ELF-1 (cell line): ENCODE measurements around the gene CNOT3.
A peak's percentile ranks its signal among the peaks of the same experiment; 100 is the strongest.
"Not testable (repeated sequence)": the region's sequence is repeated elsewhere in the genome, so short reads cannot be mapped to it uniquely, and the experiment has no call there.

Source experiments
- DNase-seq: peaks from one replicate; pipeline ENCODE4 v3.0.0-alpha.2; 2016; ENCODE audit warnings: low read depth, low spot score

CNOT3 gene

DNA sequence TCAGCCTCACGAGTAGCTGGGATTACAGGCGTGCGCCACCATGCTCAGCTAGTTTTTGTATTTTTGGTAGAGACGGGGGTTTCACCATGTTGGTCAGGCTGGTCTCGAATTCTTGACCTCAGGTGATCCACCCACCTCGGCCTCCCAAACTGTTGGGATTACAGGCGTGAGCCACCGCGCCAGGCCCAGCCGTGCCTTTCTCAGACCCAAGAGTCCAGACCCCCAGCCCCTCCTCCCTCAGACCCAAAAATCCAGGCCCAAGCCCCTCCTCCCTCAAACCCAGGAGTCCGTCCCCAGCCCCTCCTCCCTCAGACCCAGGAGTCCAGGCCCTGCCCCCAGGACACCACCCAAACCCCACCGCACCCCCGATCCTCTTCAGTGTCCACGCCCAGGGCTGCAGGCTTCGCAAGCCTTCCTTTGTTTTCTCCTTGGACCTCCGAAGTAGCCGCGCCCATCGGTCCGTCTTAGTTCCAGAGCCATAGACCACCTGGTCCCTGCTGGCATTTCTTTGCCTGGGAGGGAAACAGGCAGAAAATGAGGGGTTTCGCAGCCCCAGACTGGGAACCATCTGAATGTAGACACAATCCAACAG is 31.7 kb downstream of the CNOT3 start:
- no peak for DNase-seq

DNA sequence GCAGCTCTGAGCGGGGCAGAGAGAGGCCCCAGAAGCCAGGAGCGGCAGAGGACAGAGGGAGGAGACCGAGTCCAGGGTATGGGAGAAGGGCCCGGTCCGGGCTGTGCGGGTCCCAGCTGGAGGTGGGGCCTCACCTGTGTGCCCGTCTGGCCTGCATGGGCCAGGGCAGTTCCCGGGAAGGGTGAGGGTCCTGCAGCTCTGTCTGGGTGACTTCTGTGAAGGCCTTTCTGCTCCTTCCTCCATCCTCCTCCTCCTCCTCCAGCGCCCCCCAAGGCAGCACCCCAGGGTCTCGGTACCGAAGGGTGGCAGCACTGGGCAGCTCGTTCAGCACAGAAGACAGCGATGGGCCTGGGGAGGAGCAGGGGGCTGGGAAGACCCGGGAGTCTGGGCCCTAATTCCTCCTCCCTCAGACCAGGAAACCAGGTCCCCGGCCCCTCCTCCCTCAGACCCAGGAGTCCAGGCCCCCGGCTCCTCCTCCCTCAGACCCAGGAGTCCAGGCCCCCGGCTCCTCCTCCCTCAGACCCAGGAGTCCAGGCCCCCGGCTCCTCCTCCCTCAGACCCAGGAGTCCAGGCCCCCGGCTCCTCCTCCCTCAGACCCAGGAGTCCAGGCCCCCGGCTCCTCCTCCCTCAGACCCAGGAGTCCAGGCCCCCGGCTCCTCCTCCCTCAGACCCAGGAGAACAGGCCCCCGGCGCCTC is 34.3 kb downstream of the CNOT3 start:
- DNase-seq, result not testable (repeated sequence)

DNA sequence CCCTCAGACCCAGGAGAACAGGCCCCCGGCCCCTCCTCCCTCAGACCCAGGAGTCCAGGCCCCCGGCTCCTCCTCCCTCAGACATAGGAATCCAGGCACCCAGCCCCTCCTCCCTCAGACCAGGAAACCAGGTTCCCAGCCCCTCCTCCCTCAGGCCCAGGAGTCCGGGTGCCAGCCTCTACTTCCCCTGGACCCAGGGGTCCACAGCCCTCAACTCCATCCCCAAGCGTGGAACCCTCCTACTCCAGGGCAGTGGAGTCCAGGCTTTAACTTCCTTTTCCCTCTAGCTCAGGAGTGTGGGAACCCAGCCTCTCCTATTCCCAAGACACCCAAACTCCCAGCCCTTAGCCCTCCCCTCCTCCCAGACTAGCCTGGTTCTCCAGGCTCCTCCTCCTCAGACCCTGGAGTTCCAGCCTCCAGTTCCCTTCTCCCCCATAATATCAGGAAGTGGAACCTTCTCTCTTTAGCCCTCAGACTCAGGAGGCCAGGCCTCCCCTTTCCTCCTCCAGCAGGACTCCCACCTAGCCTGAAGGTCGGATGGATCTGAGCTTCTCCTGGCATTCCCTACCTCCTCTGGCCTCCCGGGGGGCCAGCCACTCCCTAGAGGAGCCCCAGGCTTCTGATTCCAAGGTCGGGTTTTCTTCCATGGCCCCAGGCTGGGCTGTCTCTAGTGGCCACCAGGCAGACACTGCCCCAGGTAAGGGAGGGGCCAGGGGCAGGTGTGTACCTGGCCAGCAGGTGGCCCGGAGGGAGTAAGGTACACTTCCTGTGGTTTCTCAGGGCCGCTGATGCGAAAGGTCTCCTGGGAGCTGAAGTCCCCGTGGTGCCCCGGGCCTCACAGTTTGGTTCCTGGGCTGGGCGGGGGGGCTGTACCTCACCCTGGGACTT is 35.2 kb downstream of the CNOT3 start, which contains the start of gene TMC4:
TSS of gene TMC4 (minus strand) at position 690 of the 888 bp plus-strand sequence. CDS start at position 647, 43 bp downstream.
- DNase-seq, result peak; percentile 84

DNA sequence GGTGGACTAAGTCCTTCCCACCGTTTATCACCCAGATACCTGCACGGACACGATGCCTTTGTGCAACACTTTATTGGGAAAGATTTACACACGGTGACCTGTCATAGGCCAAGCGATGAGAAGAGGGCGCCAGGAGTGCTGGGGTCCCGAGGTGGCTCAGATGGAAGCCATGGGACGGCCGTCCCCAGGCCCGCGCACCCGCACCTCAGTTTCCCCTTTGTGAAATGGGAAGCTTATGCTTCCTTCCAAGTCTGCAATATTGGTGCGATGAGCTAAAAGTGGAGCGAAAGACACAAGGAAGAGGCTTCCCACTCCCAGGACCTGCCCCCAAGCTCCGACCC is 35.8 kb downstream of the CNOT3 start:
- DNase-seq, result no peak

DNA sequence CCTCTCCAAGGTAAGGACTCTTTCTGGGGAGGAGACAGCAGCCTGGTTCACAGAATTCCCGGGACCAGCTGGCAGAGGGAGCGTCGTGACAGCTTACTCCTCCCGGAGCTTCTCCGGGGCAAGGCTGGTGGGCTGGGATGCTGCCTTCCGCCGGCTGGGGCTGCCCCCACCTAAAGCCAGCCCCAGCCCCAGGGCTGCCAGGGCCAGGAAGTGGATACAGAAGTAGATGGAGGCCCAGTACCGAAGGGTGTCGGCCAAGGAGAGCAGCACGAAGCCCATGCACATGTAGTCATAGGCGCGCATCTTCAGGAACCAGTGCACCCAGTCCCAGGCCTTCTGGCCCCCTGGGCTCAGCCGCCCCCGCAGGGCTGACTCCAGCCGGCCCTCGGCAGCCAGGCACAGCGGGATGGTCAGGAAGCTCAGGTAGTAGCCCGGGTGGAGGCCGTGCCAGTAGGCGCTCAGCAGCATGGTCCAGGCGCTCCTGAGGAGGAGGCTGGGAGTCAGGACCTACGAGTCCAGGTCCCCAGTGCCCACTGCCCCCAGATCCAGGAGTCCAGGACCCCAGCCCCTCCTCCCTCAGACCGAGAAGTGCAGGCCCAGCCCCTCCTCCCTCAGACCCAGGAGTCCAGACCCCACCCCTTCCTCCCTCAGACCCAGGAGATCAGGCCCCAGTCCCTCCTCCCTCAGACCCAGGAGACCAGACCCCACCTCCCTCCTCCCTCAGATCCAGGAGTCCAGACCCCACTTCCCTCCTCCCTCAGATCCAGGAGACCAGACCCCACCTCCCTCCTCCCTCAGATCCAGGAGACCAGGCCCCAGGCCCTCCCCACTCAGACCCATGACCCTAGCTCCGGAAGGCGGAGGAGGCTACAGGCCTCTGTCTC is 36.6 kb downstream of the CNOT3 start:
- DNase-seq, result no peak

DNA sequence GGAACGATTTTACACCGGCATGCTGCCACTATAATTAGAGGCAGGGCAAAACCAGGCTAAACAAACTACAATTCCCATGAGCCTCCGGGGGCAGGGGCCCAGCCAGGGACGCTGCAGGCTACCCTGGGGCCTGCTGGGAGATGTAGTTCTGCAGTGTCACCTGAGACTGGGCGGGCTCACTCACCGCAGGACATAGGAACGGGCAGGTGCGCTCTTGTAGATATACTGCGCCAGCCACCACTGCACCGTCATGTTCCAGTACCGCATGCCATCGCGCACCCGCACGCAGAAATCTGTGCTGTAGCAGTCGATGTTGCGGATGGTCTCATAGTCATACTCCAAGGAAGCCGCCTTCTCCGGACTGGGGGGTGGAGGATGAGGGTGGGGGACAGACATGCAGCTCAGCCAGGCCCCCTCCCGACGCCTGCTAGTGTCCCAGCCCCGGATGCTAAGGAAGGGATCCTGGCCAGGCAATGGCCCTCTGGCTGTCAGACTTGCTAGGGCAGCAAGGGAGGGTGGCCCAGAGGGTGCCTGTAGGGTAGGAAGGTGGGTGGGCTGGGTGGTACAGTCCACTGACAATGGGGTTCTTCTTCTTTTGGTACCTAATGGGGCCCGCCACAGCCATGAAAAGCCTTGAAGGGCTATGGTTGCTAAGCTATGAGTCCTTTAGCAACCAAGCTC is 41.2 kb downstream of the CNOT3 start:
- DNase-seq, result peak; percentile 73

DNA sequence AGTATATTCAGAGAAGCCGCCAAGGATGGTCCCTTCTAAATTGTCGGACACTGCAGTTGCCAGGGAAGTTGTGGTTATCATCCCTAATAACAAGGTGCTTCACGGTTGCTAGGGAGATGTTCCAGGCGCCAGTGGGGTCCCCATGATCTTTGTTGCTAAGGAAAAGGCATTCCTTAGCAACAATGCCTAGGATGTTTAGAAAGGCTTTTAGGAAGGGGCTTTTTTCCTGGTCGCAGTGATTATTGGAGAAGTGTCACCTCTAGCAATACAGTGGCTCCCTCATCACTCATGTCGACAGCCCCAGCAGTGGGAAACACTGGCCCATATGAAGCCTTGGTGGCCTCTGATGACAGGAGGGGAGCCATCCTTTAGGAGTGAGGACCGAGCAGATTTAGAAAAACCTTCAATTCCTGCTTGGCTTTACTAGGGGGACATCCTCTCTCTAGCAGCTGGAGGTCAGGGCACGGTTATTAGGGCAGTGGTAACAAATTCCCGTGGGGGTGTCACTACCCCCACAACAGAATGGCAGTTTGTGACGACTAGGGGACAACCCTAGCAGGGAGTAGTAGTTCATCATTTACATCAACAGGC is 41.8 kb downstream of the CNOT3 start:
- no peak for DNase-seq

DNA sequence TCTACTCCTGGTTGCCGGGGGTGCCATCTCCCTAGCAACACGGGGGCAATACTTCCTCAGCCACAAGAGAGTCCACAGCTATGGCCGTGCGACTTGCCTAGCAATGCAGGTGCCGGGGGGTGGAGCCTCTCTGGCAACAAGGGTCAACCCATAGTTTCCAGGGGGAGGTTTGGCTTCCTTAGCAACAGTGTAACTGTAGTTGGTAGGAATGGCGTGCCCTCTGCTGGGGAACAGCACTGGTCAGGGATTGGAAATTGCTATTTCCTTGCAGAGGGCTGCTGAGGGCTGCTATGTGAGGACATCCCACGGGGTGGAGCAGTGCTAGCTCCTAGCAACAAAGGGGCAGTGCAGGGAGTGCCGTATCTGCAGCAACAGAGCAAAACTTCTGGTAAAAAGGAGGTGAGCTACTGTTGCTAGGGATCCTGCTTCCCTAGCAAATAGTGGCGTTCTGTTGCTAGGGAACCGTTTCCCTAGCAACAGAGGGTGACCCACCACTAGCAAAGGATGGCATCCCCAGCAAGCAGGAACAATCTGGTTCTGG is 42.4 kb downstream of the CNOT3 start:
- peak; percentile 98 for DNase-seq

DNA sequence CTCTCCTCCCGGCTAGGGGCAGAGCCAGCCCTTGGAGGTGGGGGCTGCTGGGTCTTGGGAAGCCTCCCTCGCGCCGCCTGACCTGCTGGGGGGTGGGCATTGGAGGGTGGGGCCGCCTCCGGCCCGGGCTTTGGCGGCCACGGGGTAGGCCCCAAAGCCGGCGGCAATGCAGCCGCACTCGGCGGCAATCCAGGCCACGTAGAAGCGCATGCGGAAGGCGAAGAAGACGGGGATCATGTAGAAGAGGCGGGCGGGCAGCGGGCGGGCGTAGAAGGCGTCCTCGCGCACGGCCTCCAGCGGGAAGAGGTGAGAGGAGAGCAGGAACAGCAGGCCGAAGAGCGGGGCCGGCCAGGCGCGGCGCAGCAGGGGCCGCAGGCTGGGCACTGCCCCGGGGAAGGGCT is 43.1 kb downstream of the CNOT3 start:
- DNase-seq, result no peak

DNA sequence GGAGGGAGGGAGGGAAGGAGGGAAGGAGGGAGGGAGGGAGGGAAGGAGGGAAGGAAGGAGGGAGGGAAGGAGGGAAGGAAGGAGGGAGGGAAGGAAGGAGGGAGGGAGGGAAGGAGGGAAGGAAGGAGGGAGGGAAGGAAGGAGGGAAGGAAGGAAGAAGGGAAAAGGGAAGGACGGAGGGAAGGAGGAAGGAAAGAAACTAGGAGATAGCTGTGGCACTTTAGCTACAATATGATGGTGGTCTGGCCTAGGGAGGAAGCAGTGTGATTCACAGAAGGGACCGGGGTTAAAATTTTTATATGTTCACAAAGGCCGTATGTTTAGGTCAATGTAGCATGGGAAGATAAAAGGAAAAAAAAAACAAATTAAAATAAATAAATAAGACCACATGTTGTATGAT is 44.3 kb downstream of the CNOT3 start:
- not testable (repeated sequence) for DNase-seq

DNA sequence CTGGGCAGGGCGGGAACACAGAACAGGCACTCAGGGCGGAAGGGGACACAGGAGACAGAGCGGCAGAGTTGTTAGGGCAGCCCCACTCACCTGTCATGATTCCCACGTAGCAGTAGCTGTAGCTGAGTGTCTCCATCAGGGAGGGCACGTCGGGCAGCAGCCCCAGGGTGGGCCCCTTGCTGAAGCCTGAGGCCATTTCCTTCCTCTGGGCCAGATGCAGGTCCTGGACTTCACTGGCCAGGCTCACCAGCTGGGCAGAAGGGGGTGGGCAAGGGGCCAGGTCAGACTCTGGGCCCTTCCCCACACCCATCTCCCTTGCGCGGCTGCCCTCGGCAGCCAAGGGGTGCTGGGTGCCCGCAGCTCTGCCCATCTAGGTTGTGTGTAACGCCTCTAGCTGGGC is 45.9 kb downstream of the CNOT3 start:
- DNase-seq, result no peak

DNA sequence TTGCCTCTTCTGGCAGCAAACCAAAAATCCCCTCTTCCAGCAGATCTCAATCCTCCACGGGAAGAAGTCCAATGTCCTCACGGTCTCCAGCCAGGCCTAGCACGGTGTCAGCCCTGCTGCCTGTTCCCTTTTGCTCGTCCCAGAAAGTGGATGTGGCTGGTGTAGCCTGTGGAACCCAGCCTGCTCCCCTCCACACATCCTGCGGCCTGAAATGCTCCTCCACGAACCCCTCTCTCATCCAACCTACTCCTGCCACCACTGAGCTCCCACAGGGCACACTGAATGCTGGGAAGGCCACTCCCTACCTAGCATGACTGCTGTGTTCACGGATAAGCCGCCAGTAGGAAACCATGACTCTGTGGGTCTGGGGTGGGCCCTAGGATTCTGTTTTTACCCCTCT is 48.8 kb downstream of the CNOT3 start:
- no peak for DNase-seq

DNA sequence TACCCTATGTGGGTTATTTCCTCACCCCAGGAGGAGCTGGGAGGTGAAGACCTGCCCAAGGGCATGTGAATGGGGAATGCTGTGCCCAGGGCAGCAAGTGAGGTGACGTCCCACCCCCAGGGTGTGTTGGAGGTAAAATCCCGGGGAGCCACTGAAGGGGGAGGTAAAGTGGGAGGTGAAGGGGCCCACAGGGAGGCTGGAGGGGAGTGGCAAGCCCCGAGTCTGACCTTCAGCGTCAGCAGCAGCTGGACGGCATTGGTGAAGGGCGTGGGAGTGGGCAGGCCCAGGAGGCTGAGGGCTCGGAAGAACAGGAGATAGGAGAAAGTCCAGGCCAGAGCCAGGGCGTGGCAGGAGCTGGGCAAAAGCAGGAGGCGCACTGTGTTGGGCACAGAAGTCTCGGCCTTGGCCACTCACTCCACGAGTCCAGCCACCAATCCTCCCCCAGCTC is 49.4 kb downstream of the CNOT3 start:
- DNase-seq, result no peak

DNA sequence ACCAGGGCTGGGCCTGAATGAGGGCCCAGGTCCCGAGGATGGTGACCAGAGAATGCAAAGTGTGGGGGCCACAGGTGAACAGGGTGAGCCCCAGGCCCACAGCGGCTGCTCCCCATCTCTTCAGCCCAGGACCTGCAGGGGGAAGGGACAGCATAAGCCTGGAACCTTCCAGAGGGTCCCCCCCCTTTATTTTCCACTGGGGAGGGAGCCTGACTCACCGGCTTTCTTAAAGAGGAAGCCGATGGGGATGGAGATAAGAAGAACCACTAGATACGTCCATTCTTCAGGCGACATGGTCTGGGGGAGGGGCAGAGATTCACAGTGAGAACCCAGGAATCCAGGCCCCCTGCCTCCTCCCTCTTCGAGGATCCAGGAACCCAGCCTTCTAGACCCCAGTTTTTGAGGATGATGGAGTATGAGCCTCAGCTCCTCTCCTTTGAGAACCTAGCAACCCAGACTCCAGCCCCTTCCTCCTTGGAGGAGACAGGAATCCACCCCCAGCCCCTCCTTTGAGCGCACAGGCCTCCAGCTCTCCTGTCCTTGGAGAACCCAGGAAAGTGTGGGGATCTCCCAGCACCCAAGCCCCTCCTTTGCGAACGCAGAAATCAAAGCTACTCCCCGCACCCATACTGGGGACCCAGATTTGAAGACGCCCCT is 50.8 kb downstream of the CNOT3 start:
- DNase-seq, result no peak

DNA sequence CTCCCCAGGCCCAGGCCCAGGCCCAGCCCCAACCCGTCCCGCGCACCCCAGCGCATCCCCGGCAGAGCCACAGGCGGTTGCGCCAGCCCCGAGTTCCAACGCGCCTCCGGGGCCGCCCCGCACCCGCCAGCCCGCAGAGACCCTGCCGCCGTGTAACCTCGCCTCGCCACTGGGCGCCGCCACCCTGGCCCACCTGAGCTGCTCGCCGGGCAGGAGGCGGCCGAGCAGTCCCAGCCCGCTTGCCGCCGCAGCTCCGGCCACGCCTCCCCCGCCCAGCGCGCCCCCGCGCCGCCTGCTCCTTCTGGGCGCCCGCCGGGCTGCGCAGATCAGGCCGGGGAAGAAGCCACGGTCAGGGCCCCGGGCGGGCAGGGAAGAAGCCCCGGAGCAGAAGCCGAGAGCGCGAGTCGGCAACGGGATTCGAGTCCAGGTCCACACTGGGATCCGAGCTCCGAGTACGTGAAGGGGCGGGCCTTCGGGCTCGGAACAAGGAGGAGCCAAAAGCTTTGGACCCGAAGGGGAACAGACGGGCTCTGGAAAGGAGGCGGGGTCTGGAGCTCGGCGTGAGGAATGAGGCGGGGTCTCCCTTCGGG is 51.7 kb downstream of the CNOT3 start, which contains the start of gene MBOAT7:
TSS of gene MBOAT7 (minus strand) at position 436 of the 590 bp plus-strand sequence. CDS start 1,072 bp downstream, outside the sequence.
- DNase-seq, result no peak

DNA sequence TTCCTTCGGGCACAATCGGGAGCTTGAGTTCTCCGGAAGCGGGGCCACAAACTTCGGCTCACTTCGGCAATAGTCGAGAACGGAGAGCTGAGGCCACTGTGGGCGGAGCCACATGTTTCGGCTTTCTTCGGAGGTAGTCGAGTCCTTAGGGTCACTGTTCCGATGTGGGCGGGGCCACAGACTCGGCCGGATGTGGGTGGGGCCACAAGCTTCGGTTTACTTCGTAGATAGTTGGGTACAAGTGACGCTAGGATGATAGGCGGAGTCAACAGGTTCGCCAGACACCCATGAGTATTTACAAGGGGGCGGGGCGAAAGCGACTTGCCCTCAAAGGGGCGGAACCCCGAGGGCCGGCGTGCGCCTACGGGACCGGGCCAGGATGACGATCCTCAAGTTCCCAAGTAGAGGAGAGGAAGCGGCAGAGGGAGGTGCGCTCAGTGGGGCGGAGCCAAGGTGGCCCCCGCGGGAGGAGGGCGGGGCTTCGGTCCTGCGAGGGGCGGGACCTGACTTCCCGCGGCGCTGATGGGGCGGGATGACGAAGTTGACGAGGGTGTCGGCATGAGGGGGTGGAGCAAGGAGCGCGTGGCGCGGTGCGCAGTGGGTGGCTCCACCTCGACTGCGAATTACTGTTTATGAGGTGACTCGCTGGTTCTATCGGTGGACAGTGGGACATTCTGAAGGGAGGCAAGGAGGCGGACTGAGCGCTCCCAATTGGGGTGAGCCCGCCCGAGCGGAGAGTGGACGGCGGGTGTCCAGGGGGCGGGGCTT is 52.4 kb downstream of the CNOT3 start:
- DNase-seq, result peak; percentile 100

DNA sequence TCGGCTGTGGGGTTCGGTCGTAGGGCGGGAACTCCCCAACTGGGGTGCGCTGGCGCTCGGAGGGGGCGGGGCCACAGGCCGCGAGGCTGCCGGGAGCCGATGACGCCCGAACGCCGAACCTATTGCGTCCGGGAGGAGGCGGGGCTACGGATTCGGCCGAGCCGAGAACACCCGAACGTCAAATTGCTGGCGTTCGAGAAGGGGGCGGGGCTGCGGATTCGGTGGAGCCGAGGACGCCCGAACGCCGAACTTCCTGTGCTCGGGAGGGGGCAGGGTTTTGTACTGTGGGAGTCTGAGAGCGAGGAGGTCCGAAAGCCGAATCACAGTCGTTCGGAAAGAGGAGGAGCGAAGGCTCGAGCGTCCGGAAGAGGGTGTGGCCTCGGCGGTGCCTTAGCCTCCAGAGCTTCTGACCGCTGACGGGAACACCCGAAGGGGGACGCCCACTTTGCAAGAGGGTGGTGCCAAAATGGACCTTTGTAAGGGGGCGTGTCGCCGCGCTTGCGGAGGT is 53.0 kb downstream of the CNOT3 start:
- DNase-seq, result peak; percentile 100
